AG09309 (cell line): ENCODE data around the gene RAB33A.

Source experiments
- DNase-seq: peaks from one replicate; pipeline ENCODE4 v3.0.0-alpha.2; 2010; ENCODE audit warnings: low read depth
- H3K4me3 ChIP-seq: 2 replicates; pipeline ENCODE4 v1.5.1; 2011; ENCODE audit warnings: mild to moderate bottlenecking, low read depth, low read length, moderate library complexity; ENCODE audit not compliant: control insufficient read depth
- CTCF ChIP-seq: IDR thresholded peaks from 2 replicates; pipeline ENCODE4 v1.5.1; 2011; ENCODE audit warnings: mild to moderate bottlenecking, low read depth, low read length, inconsistent platforms; ENCODE audit not compliant: insufficient read depth, control insufficient read depth; ENCODE audit errors: missing control alignments

The RAB33A gene

GRCh38 chrX:130176354-130176776 is 4.6 kb downstream of the RAB33A start:
- no peak overlapping the region for H3K4me3 ChIP-seq
- no peak for DNase-seq
- no peak for TF ChIP-seq CTCF

DNA sequence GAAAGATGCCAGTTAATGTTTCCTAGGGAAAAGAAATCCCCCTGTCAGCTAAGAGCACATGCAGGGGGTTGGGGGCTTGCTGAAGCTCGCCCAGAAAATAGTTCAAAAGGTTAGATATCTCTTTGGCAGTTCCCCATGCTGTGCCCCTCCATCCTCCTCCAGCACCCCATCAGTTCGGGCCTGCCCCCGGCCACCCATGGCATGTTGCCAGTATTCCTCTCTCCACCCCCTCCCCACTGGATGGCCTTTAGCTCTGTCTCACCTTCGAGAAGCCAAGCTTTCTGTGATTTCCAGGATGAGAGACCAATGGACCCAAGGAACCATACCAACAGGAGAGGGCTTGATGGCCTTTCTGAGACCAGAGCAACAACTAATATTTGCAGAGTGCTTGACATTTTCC is 5.2 kb downstream of the RAB33A start:
- no peak overlapping the region for H3K4me3 ChIP-seq
- DNase-seq: no peak

GRCh38 chrX:130179170-130179569 is 7.4 kb downstream of the RAB33A start:
- DNase-seq: no peak
- no peak for TF ChIP-seq CTCF
- no peak overlapping the region for H3K4me3 ChIP-seq

More for the DNA sequence above, 5.2 kb downstream of the RAB33A start:
- no peak for TF ChIP-seq CTCF

- TF ChIP-seq CTCF: no peak
- no peak for DNase-seq
- H3K4me3 ChIP-seq: no peak overlapping the region
Measured at GRCh38 chrX:130179579-130180215, 7.9 kb downstream of the RAB33A start.

GRCh38 chrX:130184168-130184567 is 12.4 kb downstream of the RAB33A start:
- DNase-seq: no peak
- H3K4me3 ChIP-seq: no peak overlapping the region
- no peak for TF ChIP-seq CTCF

DNA sequence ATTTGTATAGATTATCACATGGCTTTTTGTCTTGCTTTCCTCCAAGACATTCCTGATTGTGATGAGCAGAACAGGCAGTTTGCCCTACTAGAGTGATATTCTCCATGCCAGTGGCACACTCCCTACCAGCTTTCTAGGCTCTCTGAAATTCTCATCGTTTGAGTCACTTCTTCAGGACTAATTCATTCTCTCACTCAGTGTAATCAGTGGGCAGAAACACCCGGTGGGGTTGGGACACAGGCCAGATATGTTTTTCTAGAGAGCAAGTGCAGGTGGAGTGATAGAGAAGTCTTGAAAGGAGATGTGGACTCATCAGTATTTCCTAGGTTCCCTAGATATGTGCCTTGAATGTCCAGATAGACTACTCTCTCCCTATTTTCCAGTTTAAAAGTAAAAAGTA is 13.1 kb downstream of the RAB33A start:
- no peak overlapping the region for H3K4me3 ChIP-seq
- DNase-seq: no peak
- TF ChIP-seq CTCF: no peak
